BE2C (cell line): Measurements from ENCODE around the gene CISD3.

Source experiments
- DNase-seq: peaks from one replicate; pipeline ENCODE4 v3.0.0-alpha.2; 2020
- H3K27me3 ChIP-seq: fragments of 250-450 bp; sonication (Bioruptor Pico); 2 replicates; pipeline ENCODE4 v1.5.1; 2020; ENCODE audit warnings: mild to moderate bottlenecking
- H3K36me3 ChIP-seq: fragments of 250-450 bp; sonication (Bioruptor Pico); 2 replicates; pipeline ENCODE4 v1.5.1; 2020; ENCODE audit warnings: mild to moderate bottlenecking
- H3K4me1 ChIP-seq: fragments of 250-450 bp; sonication (Bioruptor Pico); 2 replicates; pipeline ENCODE4 v1.5.1; 2020
- H3K4me3 ChIP-seq: 2 replicates; pipeline ENCODE4 v1.5.1; 2011; ENCODE audit warnings: low read depth, low read length
- H3K9me3 ChIP-seq: fragments of 250-450 bp; sonication (Bioruptor Pico); 2 replicates; pipeline ENCODE4 v1.5.1; 2020
- TF ChIP-seq, protein P1 (sequence below): IDR thresholded peaks from 2 replicates; pipeline ENCODE4 v1.5.1; 2012; ENCODE audit warnings: mild to moderate bottlenecking, low read depth, low read length

CISD3 gene

DNA sequence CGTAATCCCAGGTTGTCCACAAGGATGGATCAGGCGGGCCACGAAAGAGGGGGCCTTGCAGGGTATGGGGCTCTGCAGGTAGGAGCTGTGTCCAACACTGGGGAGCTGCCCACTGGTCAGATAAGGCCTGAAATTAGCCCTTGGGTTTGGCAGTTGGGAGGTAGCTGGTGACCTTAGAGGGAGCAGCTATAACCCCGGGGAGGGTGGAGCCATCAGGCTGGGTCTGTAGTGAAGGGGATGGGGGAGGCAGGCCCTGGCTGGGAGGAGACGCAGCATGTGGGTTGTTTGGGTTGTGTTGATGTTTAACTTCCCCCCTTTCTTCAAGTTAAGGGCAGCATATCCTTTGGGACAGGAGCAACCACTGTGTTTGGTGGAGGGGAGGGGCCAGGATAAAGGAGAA lies 19.2 kb upstream of the CISD3 start:
- no peaks in the 10 kb centered on the region for H3K9me3 ChIP-seq
- no peaks in the 10 kb centered on the region for H3K27me3 ChIP-seq
- DNase-seq: no peak
- H3K36me3 ChIP-seq: peaks cover 52% of the 10 kb centered on the region
- no peak overlapping the region for H3K4me3 ChIP-seq
- TF ChIP-seq, protein P1, sequence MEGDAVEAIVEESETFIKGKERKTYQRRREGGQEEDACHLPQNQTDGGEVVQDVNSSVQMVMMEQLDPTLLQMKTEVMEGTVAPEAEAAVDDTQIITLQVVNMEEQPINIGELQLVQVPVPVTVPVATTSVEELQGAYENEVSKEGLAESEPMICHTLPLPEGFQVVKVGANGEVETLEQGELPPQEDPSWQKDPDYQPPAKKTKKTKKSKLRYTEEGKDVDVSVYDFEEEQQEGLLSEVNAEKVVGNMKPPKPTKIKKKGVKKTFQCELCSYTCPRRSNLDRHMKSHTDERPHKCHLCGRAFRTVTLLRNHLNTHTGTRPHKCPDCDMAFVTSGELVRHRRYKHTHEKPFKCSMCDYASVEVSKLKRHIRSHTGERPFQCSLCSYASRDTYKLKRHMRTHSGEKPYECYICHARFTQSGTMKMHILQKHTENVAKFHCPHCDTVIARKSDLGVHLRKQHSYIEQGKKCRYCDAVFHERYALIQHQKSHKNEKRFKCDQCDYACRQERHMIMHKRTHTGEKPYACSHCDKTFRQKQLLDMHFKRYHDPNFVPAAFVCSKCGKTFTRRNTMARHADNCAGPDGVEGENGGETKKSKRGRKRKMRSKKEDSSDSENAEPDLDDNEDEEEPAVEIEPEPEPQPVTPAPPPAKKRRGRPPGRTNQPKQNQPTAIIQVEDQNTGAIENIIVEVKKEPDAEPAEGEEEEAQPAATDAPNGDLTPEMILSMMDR: no peak
- H3K4me1 ChIP-seq: no peaks in the 10 kb centered on the region

DNA sequence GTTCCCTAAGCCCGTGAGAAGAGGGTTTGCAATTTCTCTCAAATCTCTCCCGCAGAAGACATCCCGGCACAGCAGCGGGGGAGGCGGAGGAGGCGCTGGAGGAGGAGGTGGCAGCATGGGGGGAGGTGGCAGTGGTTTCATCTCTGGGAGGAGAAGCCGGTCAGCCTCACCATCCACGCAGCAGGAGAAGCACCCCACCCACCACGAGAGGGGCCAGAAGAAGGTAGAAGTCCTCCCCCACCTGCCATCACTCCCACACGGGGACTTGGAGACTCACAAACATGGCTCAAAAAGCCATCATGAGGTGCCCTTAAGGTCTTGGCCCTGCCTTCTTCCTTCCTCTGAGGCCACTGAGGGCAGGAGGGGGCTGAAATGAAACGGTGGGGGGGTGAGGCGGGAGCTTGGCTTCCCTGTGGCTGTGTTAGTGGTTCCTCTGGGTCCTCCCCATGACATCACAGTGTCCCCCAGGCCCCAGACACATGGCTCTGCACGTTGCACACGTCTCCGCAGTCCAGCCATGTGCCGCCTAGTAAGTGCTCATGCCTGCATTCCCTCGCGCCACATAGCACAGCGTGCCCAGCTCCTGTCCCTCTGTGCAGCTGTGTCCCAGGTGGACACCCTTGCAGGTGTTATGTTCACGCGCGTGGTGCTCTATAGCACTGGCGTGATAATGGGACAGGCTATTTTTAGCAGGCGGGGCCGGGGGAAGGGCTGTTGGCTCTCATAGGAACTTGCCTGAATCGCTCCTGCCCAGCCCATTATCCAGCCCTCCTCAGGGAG lies 18.2 kb upstream of the CISD3 start:
- no peak for DNase-seq
- H3K36me3 ChIP-seq: peaks cover 59% of the 10 kb centered on the region
- H3K9me3 ChIP-seq: no peaks in the 10 kb centered on the region
- TF ChIP-seq, protein P1: no peak
- H3K4me1 ChIP-seq: no peaks in the 10 kb centered on the region
- no peak overlapping the region for H3K4me3 ChIP-seq
- no peaks in the 10 kb centered on the region for H3K27me3 ChIP-seq

DNA sequence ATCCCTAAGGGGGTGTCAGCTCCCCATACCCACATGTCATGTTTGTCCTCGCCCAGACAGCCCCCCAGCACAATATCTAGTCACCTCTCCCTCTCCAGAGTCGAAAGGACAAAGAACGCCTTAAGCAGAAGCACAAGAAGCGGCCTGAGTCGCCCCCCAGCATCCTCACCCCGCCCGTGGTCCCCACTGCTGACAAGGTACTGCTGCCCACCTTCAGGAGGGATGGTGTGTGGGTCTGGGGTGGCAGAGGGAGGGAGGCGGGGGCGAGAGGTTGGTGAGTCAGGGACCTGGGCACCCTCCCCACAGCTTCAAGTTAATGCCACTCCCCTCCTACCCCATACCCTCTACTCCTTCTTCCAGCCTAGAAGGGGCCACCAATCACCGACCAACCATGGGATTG lies 17.5 kb upstream of the CISD3 start:
- DNase-seq: no peak
- no peaks in the 10 kb centered on the region for H3K4me1 ChIP-seq
- H3K4me3 ChIP-seq: no peak overlapping the region
- TF ChIP-seq, protein P1: no peak
- peaks cover 65% of the 10 kb centered on the region for H3K36me3 ChIP-seq
- H3K27me3 ChIP-seq: no peaks in the 10 kb centered on the region
- H3K9me3 ChIP-seq: no peaks in the 10 kb centered on the region

DNA sequence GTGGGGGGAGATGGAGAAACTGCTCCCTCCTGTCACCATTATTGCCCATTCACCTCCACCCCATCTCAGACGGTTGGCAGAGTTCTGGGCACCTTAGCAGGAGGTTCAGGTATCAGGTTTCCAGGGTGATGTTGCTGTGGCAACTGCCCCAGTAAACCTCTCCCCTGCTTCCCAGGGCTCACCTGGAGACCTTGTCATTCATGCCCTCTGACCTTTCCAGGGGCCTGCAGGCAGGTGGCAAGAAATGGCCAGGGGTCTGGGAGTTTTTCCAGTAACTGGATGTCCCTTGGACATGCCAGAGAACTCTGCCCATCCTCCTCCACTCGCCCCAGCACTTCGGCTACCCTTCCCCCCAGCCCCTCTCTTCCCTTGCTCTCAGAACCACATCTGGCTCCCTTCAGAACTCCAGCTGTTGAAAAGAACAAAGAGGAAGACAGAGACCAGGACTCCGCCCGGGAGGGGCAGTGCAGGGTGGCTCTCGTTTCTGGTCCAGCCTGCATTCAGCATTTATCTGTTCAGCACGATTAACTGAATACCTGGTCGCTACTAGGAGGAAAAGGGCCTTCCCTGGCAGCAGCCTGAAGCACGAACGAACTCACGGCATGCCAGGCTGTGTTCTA lies 16.6 kb upstream of the CISD3 start:
- no peaks in the 10 kb centered on the region for H3K4me1 ChIP-seq
- no peak overlapping the region for H3K4me3 ChIP-seq
- no peaks in the 10 kb centered on the region for H3K9me3 ChIP-seq
- TF ChIP-seq, protein P1: no peak
- peaks cover 66% of the 10 kb centered on the region for H3K36me3 ChIP-seq
- H3K27me3 ChIP-seq: no peaks in the 10 kb centered on the region
- no peak for DNase-seq

DNA sequence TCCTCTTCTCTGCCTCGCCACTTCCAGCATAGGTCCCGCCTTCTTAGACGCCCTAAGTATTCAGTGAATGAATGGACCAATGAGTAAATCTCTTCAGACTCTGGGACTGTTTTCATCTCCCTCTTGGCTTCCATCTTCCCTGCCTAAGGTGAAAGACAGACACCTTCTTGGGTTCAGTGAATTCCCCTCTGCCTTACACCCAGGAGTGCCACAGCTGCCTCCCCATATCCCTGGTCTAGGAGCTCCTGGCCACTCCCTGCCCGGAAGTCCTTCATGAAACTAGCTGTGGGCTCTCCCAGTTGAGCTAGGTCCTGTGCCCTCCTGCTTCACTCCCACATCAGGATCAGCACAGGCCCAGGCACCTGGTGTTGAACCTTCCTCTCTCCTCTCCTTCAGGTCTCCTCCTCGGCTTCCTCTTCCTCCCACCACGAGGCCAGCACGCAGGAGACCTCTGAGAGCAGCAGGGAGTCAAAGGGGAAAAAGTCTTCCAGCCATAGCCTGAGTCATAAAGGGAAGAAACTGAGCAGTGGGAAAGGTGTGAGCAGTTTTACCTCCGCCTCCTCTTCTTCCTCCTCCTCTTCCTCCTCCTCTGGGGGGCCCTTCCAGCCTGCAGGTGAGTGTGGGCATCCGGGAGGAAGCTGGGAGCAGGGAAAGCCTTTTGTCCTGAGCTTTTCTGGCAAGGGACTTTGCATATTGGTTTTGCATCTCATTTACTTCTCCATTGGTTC lies 14.8 kb upstream of the CISD3 start:
- DNase-seq: no peak
- Histone ChIP-seq H3K4me1 (peaks cover 5% of the 10 kb centered on the region), H3K4me3 (no peak overlapping the region), H3K27me3 (no peaks in the 10 kb centered on the region), H3K9me3 (no peaks in the 10 kb centered on the region), H3K36me3 (peaks cover 60% of the 10 kb centered on the region)
- TF ChIP-seq, protein P1: no peak
